Type B pancreatic cell (in vitro differentiated cells): ENCODE measurements around the gene OR10H4. TPM values are rescaled to one million over a fixed set of nuclear protein-coding genes. Genes with fewer than 3 reads are reported as not detected.
"Not testable (repeated sequence)": the region's sequence is repeated elsewhere in the genome, so short reads cannot be mapped to it uniquely, and the experiment has no call there.

Source experiments
- DNase-seq: peaks from one replicate; pipeline ENCODE4 v3.0.0; 2021; ENCODE audit warnings: mixed read lengths; ENCODE audit not compliant: unreplicated experiment; ENCODE audit errors: extremely low spot score
- H3K27ac Mint-ChIP-seq: 2 replicates; pipeline ENCODE4 v1.8.0; 2021; ENCODE audit warnings: mild to moderate bottlenecking, mixed read lengths
- H3K27me3 Mint-ChIP-seq: 2 replicates; pipeline ENCODE4 v1.8.0; 2021; ENCODE audit warnings: mixed read lengths
- H3K36me3 Mint-ChIP-seq: 2 replicates; pipeline ENCODE4 v1.8.0; 2021; ENCODE audit warnings: mixed read lengths
- H3K4me1 Mint-ChIP-seq: one replicate; pipeline ENCODE4 v1.8.0; 2021; ENCODE audit warnings: mixed read lengths; ENCODE audit not compliant: unreplicated experiment
- H3K4me3 Mint-ChIP-seq: 2 replicates; pipeline ENCODE4 v1.8.0; 2021; ENCODE audit warnings: mild to moderate bottlenecking, mixed read lengths
- H3K9me3 Mint-ChIP-seq: 2 replicates; pipeline ENCODE4 v1.8.0; 2021; ENCODE audit warnings: mixed read lengths
- CTCF ChIP-seq: fragments of 200-600 bp; sonication (generic); conservative IDR thresholded peaks from 2 replicates; pipeline ENCODE4 v1.5.0; 2021; ENCODE audit warnings: antibody characterized with exemption, mild to moderate bottlenecking
- total RNA-seq: library from RNA; stranded (reverse); gene quantifications from 2 replicates; pipeline ENCODE4 v1.2.1, GENCODE V29; 2021; ENCODE audit warnings: low replicate concordance

OR10H4 gene
- total RNA-seq, 1 donor from 2014 or later, result not detected

- Mint-ChIP-seq H3K27me3 (no peaks in the 10 kb centered on the region), H3K4me3 (no peak overlapping the region), H3K4me1 (no peaks in the 10 kb centered on the region), H3K27ac (no peak overlapping the region), H3K9me3 (peaks cover 12% of the 10 kb centered on the region), H3K36me3 (no peaks in the 10 kb centered on the region)
- TF ChIP-seq CTCF, result no peak
- no peak for DNase-seq
Measured at GRCh38 chr19:15976836-15977689, 28.3 kb downstream of the OR10H4 start.

GRCh38 chr19:15977690-15978089, 28.9 kb downstream of the OR10H4 start:
- Mint-ChIP-seq H3K27ac (no peak overlapping the region), H3K4me3 (no peak overlapping the region), H3K27me3 (no peaks in the 10 kb centered on the region), H3K4me1 (no peaks in the 10 kb centered on the region), H3K9me3 (peaks cover 12% of the 10 kb centered on the region), H3K36me3 (no peaks in the 10 kb centered on the region)
- DNase-seq, result no peak
- TF ChIP-seq CTCF, result no peak

GRCh38 chr19:15979293-15979692, 30.5 kb downstream of the OR10H4 start:
- no peak overlapping the region for H3K27ac Mint-ChIP-seq
- no peaks in the 10 kb centered on the region for H3K4me1 Mint-ChIP-seq
- DNase-seq, result no peak
- peaks cover 16% of the 10 kb centered on the region for H3K9me3 Mint-ChIP-seq
- no peak for TF ChIP-seq CTCF
- no peaks in the 10 kb centered on the region for H3K27me3 Mint-ChIP-seq
- H3K36me3 Mint-ChIP-seq, result no peaks in the 10 kb centered on the region
- H3K4me3 Mint-ChIP-seq, result no peak overlapping the region

GRCh38 chr19:15985831-15986230, 37.0 kb downstream of the OR10H4 start:
- not testable (repeated sequence) for H3K4me3 Mint-ChIP-seq, H3K4me1 Mint-ChIP-seq, H3K9me3 Mint-ChIP-seq, DNase-seq, H3K27me3 Mint-ChIP-seq, H3K27ac Mint-ChIP-seq, H3K36me3 Mint-ChIP-seq

- Mint-ChIP-seq H3K9me3 (peaks cover 13% of the 10 kb centered on the region), H3K27ac (no peak overlapping the region), H3K36me3 (no peaks in the 10 kb centered on the region), H3K4me1 (no peaks in the 10 kb centered on the region), H3K27me3 (no peaks in the 10 kb centered on the region), H3K4me3 (no peak overlapping the region)
- no peak for DNase-seq
- no peak for TF ChIP-seq CTCF
Measured at GRCh38 chr19:15986701-15987100, 37.9 kb downstream of the OR10H4 start.

- Mint-ChIP-seq H3K9me3 (peaks cover 14% of the 10 kb centered on the region), H3K36me3 (no peaks in the 10 kb centered on the region), H3K4me1 (no peaks in the 10 kb centered on the region), H3K4me3 (no peak overlapping the region), H3K27me3 (no peaks in the 10 kb centered on the region), H3K27ac (no peak overlapping the region)
- no peak for TF ChIP-seq CTCF
- no peak for DNase-seq
Measured at GRCh38 chr19:15989889-15990288, 41.1 kb downstream of the OR10H4 start.
